HG03565 (cell line): ENCODE measurements around the gene HOXD3.

Experiments
- ATAC-seq: cut with Tn5 transposase; IDR thresholded peaks from one replicate; pipeline ENCODE4 v1.9.1; 2021; ENCODE audit warnings: mild to moderate bottlenecking, moderate library complexity; ENCODE audit not compliant: unreplicated experiment

The HOXD3 gene

DNA sequence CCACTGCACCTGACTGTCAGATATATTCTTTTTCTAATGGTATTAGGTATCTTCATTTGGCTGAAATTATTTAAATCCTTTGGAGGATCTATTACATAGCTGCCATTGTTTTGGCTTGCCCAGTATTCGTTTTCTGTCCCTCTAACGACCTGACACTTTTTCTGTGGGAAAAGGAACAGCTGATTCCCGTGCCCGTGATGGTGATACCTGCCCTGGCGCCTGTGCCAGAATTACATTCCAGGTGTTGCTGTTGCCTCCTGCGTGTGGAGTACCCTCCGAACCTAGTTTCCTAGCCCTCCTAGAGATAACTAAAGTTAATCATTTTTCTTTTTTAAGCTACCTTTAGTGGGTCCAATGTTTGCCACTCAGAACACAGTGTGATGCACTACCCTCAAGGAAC, 45.4 kb downstream of the HOXD3 start:
- no peak for ATAC-seq

- no peak for ATAC-seq
Measured at GRCh38 chr2:176205126-176205525, 48.0 kb downstream of the HOXD3 start.

GRCh38 chr2:176206136-176206535, 49.0 kb downstream of the HOXD3 start:
- ATAC-seq = no peak

GRCh38 chr2:176206682-176207081, 49.6 kb downstream of the HOXD3 start:
- no peak for ATAC-seq

DNA sequence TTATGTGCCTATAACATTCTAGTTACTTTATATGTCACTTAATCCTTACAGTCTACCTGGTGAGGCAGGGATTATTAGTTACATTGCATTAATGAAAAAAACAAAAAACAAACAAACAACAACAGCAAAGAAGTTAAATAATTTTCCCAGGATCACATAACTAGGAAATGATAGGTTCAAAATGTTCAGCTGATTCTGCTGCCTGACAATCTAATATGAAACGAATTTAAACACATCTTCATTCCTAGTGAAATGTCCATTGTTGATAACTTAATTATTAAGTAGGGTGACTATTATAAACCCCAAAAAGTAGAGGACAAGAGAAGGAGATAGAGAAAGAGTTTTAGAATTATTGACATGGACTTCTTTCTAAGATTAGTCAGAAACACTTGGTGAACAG, 54.0 kb downstream of the HOXD3 start:
- no peak for ATAC-seq

DNA sequence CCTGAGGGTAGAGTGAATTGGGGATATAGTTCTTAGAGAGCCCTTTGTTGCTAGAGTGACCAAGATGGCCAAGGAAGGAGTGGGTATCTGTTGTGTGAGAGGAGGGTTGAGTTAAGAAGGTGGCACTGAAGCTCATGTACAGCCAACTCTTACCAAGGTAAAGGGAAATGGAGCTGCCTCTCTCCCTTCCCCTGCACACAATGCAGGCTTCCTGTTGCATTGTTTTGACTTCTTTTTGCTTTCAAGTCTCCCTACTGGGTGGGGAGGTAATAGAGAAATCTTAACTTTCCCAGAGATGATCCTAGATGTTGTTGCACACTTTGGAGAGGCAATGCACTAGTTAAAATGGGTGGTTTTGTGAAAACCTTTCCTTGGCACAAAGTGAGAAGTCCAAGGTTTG, 55.2 kb downstream of the HOXD3 start:
- ATAC-seq = no peak

DNA sequence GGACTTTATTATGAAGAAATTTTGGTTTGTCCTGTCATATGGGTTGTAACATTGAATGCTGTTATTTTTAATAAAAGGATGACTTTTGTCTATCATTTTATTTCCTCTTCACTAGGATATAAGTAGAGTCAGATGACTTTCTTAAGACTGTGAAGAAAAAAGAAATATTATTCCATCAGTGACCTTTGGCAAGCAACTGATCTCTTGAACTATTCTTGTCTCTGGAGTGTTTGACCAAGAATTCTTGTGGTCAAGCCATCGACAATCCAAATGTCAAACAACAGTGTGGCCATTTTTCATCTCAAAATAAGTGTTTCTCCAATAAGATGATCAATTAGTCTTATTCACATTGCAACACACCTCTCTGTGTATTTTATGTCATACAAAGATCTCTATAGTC, 56.3 kb downstream of the HOXD3 start:
- no peak for ATAC-seq
